HEK293 (cell line): ENCODE data around the gene TBC1D22A.

Experiments
- CTCF ChIA-PET: fragments of 350-600 bp; formaldehyde crosslinking; extraction: SDS; loops from one replicate; lab custom pipeline; 2021; ENCODE audit warnings: antibody characterized with exemption; lab: Yijun Ruan, JAX
- POLR2A ChIA-PET: fragments of 300-600 bp; formaldehyde crosslinking; extraction: SDS; loops from one replicate; lab custom pipeline; 2020; ENCODE audit warnings: antibody characterized with exemption, inconsistent platforms; lab: Yijun Ruan, JAX
- H3K27ac ChIP-seq: fragments of 200-500 bp; sonication (Bioruptor generic); 2 replicates; pipeline ENCODE4 v1.5.1; 2014; ENCODE audit warnings: low read depth, low read length, control low read depth, inconsistent platforms; ENCODE audit errors: extremely low read depth
- H3K36me3 ChIP-seq, 2 experiments: fragments of 200-500 bp in 1 of 2; sonication (Bioruptor generic) in 1 of 2; 1 replicate in 1 of 2; 2 replicates in 1 of 2; pipeline ENCODE4 v1.5.1; 2014 to 2017; ENCODE audit warnings: inconsistent platforms in 2 of 2, low read length in 2 of 2; ENCODE audit not compliant: control insufficient read depth in 2 of 2, insufficient read depth in 1 of 2
- H3K4me1 ChIP-seq: fragments of 200-500 bp; sonication (Bioruptor generic); 2 replicates; pipeline ENCODE4 v1.5.1; 2014; ENCODE audit warnings: mild to moderate bottlenecking, low read length, inconsistent platforms; ENCODE audit not compliant: control insufficient read depth, insufficient read depth
- H3K4me3 ChIP-seq: 2 replicates; pipeline ENCODE4 v1.5.1; 2011; ENCODE audit warnings: low read depth, mild to moderate bottlenecking, control low read depth, low read length, moderate library complexity
- H3K9me3 ChIP-seq: fragments of 200-500 bp; sonication (Bioruptor generic); 2 replicates; pipeline ENCODE4 v1.5.1; 2014; ENCODE audit warnings: low read depth, low read length, inconsistent platforms; ENCODE audit not compliant: control insufficient read depth, insufficient read depth
- KLF1 ChIP-seq: fragments of 450-650 bp; formaldehyde crosslinking; IDR thresholded peaks from 2 replicates; pipeline ENCODE4 v1.5.1; 2016; ENCODE audit warnings: missing biosample characterization, missing genetic modification characterization
- SP3 ChIP-seq: fragments of 450-650 bp; formaldehyde crosslinking; IDR thresholded peaks from 2 replicates; pipeline ENCODE4 v1.5.1; 2016; ENCODE audit warnings: missing biosample characterization, missing genetic modification characterization
- TRIM28 ChIP-seq: IDR thresholded peaks from 2 replicates; pipeline ENCODE4 v1.6.1; 2011; ENCODE audit warnings: low read length, control low read depth, borderline replicate concordance
- ZBTB17 ChIP-seq: fragments of 450-650 bp; formaldehyde crosslinking; IDR thresholded peaks from 2 replicates; pipeline ENCODE4 v1.5.1; 2016; ENCODE audit warnings: missing biosample characterization, missing genetic modification characterization
- ZBTB7A ChIP-seq: fragments of 450-650 bp; formaldehyde crosslinking; IDR thresholded peaks from 2 replicates; pipeline ENCODE4 v1.5.1; 2016; ENCODE audit warnings: low read depth, missing biosample characterization, missing genetic modification characterization
- ZEB2 ChIP-seq: fragments of 450-650 bp; formaldehyde crosslinking; IDR thresholded peaks from 2 replicates; pipeline ENCODE4 v1.5.1; 2016; ENCODE audit warnings: missing biosample characterization, missing genetic modification characterization
- ZFP3 ChIP-seq: fragments of 450-650 bp; formaldehyde crosslinking; IDR thresholded peaks from 2 replicates; pipeline ENCODE4 v1.5.1; 2016; ENCODE audit warnings: low read depth, missing biosample characterization, missing genetic modification characterization
- ZIC2 ChIP-seq: fragments of 450-650 bp; formaldehyde crosslinking; IDR thresholded peaks from 2 replicates; pipeline ENCODE4 v1.5.1; 2016; ENCODE audit warnings: missing biosample characterization, missing genetic modification characterization
- ZNF155 ChIP-seq: fragments of 450-650 bp; formaldehyde crosslinking; IDR thresholded peaks from 2 replicates; pipeline ENCODE4 v1.5.1; 2016; ENCODE audit warnings: missing biosample characterization, missing genetic modification characterization
- ZNF169 ChIP-seq: fragments of 450-650 bp; formaldehyde crosslinking; IDR thresholded peaks from 2 replicates; pipeline ENCODE4 v1.5.1; 2016; ENCODE audit warnings: missing biosample characterization, missing genetic modification characterization
- ZNF624 ChIP-seq: fragments of 450-650 bp; formaldehyde crosslinking; IDR thresholded peaks from 2 replicates; pipeline ENCODE4 v1.5.1; 2017; ENCODE audit warnings: missing biosample characterization, missing genetic modification characterization
- ZNF747 ChIP-seq: fragments of 450-650 bp; formaldehyde crosslinking; IDR thresholded peaks from 2 replicates; pipeline ENCODE4 v1.5.1; 2016; ENCODE audit warnings: missing biosample characterization, missing genetic modification characterization
- ZNF777 ChIP-seq: fragments of 450-650 bp; formaldehyde crosslinking; IDR thresholded peaks from 2 replicates; pipeline ENCODE4 v1.5.1; 2017; ENCODE audit warnings: missing biosample characterization, missing genetic modification characterization, borderline replicate concordance
- TF ChIP-seq, protein P1 (sequence below): fragments of 450-650 bp; formaldehyde crosslinking; IDR thresholded peaks from 2 replicates; pipeline ENCODE4 v1.5.1; 2016; ENCODE audit warnings: missing biosample characterization, missing genetic modification characterization
- TF ChIP-seq, protein P2 (sequence below): fragments of 450-650 bp; formaldehyde crosslinking; IDR thresholded peaks from 2 replicates; pipeline ENCODE4 v1.5.1; 2016; ENCODE audit warnings: missing biosample characterization, missing genetic modification characterization, borderline replicate concordance
- TF ChIP-seq, protein P3 (sequence below): fragments of 450-650 bp; formaldehyde crosslinking; IDR thresholded peaks from 2 replicates; pipeline ENCODE4 v1.5.1; 2017; ENCODE audit warnings: missing biosample characterization, missing genetic modification characterization
- TF ChIP-seq, protein P4 (sequence below): fragments of 450-650 bp; formaldehyde crosslinking; IDR thresholded peaks from 2 replicates; pipeline ENCODE4 v1.5.1; 2016; ENCODE audit warnings: missing biosample characterization, missing genetic modification characterization

Gene TBC1D22A

DNA sequence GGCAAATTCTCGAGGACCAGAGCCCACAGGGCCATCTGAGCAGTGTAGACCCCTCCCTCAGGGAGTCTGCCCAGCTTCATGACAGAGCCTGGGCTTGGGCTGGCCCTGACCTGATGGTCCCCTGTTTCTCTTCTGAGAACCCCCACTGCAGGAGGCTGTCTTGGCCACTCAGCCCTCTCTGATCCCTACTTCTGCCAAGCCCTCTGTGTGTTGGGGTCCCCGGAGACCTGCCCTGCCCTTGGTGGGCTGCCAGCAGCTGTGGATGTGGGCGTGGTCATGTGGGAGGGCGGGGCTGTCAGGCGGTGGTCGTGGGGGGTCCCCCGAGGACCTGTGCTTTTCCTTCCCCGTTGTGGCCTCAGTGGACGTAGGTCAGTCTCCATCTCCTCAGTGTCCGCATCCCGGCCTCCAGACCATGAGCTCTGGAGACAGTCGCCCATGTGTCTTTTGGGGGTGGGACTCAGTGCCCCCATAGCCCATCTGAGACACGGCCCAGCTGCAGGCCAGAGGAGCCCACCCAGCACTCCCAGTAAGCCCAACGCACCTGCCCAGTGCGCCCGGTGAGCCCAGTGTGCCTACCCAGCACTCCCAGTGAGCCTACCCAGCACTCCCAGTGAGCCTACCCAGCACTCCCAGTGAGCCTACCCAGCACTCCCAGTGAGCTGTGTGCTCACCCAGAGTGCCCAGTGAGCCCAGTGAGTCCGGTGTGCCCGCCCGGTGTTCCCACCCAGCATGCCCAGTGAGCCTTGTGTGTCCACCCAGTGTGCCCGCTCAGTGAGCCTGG is 409.2 kb downstream of the TBC1D22A start:
- POLR2A ChIA-PET, result no interaction called here
- Histone ChIP-seq H3K9me3 (no peaks in the 10 kb centered on the region), H3K27ac (no peak overlapping the region), H3K4me1 (no peaks in the 10 kb centered on the region), H3K4me3 (no peak overlapping the region), H3K36me3 (peaks cover 0 to 2% of the 10 kb centered on the region in 2 experiments; a peak in 1 of 3 replicates)
- peak; percentile 33; the same call in 1 of the 2 replicates for TF ChIP-seq ZIC2 (tag by site-specific recombination)
- no peak for TF ChIP-seq ZNF624 (tag by site-specific recombination)
- no peak for TF ChIP-seq ZBTB7A
- TF ChIP-seq KLF1, result peak; percentile 34; the same call in 1 of the 2 replicates
- TF ChIP-seq, protein P1, sequence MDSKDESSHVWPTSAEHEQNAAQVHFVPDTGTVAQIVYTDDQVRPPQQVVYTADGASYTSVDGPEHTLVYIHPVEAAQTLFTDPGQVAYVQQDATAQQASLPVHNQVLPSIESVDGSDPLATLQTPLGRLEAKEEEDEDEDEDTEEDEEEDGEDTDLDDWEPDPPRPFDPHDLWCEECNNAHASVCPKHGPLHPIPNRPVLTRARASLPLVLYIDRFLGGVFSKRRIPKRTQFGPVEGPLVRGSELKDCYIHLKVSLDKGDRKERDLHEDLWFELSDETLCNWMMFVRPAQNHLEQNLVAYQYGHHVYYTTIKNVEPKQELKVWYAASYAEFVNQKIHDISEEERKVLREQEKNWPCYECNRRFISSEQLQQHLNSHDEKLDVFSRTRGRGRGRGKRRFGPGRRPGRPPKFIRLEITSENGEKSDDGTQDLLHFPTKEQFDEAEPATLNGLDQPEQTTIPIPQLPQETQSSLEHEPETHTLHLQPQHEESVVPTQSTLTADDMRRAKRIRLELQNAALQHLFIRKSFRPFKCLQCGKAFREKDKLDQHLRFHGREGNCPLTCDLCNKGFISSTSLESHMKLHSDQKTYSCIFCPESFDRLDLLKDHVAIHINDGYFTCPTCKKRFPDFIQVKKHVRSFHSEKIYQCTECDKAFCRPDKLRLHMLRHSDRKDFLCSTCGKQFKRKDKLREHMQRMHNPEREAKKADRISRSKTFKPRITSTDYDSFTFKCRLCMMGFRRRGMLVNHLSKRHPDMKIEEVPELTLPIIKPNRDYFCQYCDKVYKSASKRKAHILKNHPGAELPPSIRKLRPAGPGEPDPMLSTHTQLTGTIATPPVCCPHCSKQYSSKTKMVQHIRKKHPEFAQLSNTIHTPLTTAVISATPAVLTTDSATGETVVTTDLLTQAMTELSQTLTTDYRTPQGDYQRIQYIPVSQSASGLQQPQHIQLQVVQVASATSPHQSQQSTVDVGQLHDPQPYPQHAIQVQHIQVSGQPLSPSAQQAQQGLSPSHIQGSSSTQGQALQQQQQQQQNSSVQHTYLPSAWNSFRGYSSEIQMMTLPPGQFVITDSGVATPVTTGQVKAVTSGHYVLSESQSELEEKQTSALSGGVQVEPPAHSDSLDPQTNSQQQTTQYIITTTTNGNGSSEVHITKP (tag by site-specific recombination), result no peak
- CTCF ChIA-PET, result no interaction called here

DNA sequence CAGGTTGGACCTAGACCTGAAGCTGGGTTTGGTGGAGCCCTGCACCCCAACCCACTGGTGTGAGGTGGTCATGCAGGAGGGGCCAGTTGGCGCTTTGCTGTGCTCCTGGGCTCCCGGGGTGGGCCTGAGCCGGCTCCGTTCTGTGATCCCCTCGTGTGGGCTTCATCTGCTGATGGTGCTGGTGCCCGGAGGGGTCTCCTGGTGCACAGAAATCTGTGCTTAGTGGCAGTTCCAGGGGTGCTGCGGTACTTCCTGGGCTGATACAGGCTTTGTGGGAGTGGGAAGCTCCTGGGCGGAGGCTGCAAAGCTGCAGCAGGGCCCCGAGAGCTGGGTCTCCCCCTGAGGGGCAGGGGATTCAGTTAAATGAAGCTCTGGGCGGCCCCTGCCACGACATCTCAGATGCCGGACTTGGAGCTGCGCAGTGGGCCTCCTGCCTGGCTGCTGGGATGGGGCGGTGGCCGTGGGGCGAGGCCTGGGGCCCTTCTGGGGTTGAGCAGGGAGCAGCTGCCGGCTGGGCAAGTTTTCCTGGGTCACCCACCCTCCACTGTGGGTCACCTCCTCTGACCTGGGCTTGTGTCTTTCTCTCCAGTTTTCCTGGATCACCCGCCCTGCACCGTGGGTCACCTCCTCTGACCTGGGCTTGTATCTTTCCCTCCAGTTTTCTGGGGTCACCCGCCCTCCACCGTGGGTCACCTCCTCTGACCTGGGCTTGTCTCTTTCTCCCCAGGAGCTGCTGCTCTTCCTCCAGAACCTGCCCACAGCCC is 410.5 kb downstream of the TBC1D22A start:
- no peaks in the 10 kb centered on the region for H3K9me3 ChIP-seq
- no peak overlapping the region for H3K4me3 ChIP-seq
- TF ChIP-seq, protein P2, sequence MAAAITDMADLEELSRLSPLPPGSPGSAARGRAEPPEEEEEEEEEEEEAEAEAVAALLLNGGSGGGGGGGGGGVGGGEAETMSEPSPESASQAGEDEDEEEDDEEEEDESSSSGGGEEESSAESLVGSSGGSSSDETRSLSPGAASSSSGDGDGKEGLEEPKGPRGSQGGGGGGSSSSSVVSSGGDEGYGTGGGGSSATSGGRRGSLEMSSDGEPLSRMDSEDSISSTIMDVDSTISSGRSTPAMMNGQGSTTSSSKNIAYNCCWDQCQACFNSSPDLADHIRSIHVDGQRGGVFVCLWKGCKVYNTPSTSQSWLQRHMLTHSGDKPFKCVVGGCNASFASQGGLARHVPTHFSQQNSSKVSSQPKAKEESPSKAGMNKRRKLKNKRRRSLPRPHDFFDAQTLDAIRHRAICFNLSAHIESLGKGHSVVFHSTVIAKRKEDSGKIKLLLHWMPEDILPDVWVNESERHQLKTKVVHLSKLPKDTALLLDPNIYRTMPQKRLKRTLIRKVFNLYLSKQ (tag by site-specific recombination), result no peak
- TF ChIP-seq ZFP3 (tag by site-specific recombination), result no peak
- no peak for TF ChIP-seq SP3 (tag by site-specific recombination)
- TF ChIP-seq, protein P3, sequence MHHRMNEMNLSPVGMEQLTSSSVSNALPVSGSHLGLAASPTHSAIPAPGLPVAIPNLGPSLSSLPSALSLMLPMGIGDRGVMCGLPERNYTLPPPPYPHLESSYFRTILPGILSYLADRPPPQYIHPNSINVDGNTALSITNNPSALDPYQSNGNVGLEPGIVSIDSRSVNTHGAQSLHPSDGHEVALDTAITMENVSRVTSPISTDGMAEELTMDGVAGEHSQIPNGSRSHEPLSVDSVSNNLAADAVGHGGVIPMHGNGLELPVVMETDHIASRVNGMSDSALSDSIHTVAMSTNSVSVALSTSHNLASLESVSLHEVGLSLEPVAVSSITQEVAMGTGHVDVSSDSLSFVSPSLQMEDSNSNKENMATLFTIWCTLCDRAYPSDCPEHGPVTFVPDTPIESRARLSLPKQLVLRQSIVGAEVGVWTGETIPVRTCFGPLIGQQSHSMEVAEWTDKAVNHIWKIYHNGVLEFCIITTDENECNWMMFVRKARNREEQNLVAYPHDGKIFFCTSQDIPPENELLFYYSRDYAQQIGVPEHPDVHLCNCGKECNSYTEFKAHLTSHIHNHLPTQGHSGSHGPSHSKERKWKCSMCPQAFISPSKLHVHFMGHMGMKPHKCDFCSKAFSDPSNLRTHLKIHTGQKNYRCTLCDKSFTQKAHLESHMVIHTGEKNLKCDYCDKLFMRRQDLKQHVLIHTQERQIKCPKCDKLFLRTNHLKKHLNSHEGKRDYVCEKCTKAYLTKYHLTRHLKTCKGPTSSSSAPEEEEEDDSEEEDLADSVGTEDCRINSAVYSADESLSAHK (tag by site-specific recombination), result no peak
- no peak for TF ChIP-seq ZBTB17 (tag by site-specific recombination)
- TF ChIP-seq ZNF777 (tag by site-specific recombination), result no peak
- TF ChIP-seq ZNF169, result no peak
- no peak for TF ChIP-seq ZEB2 (tag by site-specific recombination)
- TF ChIP-seq, protein P4, sequence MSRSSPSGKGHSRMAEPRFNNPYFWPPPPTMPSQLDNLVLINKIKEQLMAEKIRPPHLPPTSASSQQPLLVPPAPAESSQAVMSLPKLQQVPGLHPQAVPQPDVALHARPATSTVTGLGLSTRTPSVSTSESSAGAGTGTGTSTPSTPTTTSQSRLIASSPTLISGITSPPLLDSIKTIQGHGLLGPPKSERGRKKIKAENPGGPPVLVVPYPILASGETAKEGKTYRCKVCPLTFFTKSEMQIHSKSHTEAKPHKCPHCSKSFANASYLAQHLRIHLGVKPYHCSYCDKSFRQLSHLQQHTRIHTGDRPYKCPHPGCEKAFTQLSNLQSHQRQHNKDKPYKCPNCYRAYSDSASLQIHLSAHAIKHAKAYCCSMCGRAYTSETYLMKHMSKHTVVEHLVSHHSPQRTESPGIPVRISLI (tag by site-specific recombination), result no peak
- no peak for TF ChIP-seq TRIM28
- no peak for TF ChIP-seq ZNF155
- TF ChIP-seq ZNF747 (tag by site-specific recombination), result no peak
- no peaks in the 10 kb centered on the region for H3K4me1 ChIP-seq
- no peak overlapping the region for H3K27ac ChIP-seq
- POLR2A ChIA-PET, result no interaction called here
- CTCF ChIA-PET, result no interaction called here
- peaks cover 0 to 2% of the 10 kb centered on the region in 2 experiments; a peak in 1 of 3 replicates for H3K36me3 ChIP-seq
